WERI-Rb-1 (cell line): Measurements from ENCODE around the gene CAMKMT.

Experiments
- DNase-seq: peaks from one replicate; pipeline ENCODE4 v3.0.0-alpha.2; 2020
- H3K27ac ChIP-seq: fragments of 250-450 bp; sonication (Bioruptor Pico); 2 replicates; pipeline ENCODE4 v1.5.1; 2020; ENCODE audit warnings: mild to moderate bottlenecking, moderate library complexity
- H3K27me3 ChIP-seq: fragments of 250-450 bp; sonication (Bioruptor Pico); 2 replicates; pipeline ENCODE4 v1.5.1; 2021; ENCODE audit warnings: mild to moderate bottlenecking, low read depth, moderate library complexity; ENCODE audit not compliant: insufficient read depth, severe bottlenecking
- H3K36me3 ChIP-seq: fragments of 250-450 bp; sonication (Bioruptor Pico); 2 replicates; pipeline ENCODE4 v1.5.1; 2020; ENCODE audit warnings: mild to moderate bottlenecking, moderate library complexity
- H3K4me3 ChIP-seq: 2 replicates; pipeline ENCODE4 v1.5.1; 2011; ENCODE audit warnings: low read depth, mild to moderate bottlenecking, control low read depth, low read length
- H3K9me3 ChIP-seq: fragments of 250-450 bp; sonication (Bioruptor Pico); 2 replicates; pipeline ENCODE4 v1.5.1; 2021; ENCODE audit warnings: mild to moderate bottlenecking, moderate library complexity; ENCODE audit not compliant: severe bottlenecking
- CTCF ChIP-seq: IDR thresholded peaks from 2 replicates; pipeline ENCODE4 v1.5.1; 2011; ENCODE audit warnings: low read depth, mild to moderate bottlenecking, control low read depth, inconsistent platforms, low read length

The CAMKMT gene

GRCh38 chr2:44736270-44736942, 374.7 kb downstream of the CAMKMT start:
- Histone ChIP-seq H3K36me3 (no peaks in the 10 kb centered on the region), H3K4me3 (no peak overlapping the region), H3K27me3 (no peaks in the 10 kb centered on the region), H3K27ac (no peak overlapping the region), H3K9me3 (peaks cover 11% of the 10 kb centered on the region)
- no peak for TF ChIP-seq CTCF
- DNase-seq: no peak

DNA sequence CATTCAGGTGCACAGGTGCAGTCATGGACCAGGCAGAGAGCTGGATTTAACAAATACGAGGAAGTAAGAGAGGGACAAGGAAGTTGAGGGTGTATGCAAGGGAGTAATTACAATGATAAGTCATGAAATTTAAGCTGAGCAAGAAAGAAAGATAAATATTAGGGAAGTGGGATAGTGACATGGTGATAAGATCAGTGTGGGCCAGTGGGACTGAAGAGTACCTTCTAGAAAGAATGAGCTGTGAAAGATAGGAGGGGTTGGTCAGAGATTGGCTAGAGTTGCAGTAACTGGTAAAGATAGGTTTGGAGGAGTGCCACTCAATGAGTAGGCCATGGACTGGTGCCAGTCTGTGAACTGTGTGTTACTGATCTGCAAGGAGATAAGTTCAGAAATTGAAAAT, 378.9 kb downstream of the CAMKMT start:
- no peak for TF ChIP-seq CTCF
- H3K9me3 ChIP-seq: peaks cover 11% of the 10 kb centered on the region
- no peak for DNase-seq
- H3K27me3 ChIP-seq: no peaks in the 10 kb centered on the region
- no peak overlapping the region for H3K4me3 ChIP-seq
- no peak overlapping the region for H3K27ac ChIP-seq
- no peaks in the 10 kb centered on the region for H3K36me3 ChIP-seq

DNA sequence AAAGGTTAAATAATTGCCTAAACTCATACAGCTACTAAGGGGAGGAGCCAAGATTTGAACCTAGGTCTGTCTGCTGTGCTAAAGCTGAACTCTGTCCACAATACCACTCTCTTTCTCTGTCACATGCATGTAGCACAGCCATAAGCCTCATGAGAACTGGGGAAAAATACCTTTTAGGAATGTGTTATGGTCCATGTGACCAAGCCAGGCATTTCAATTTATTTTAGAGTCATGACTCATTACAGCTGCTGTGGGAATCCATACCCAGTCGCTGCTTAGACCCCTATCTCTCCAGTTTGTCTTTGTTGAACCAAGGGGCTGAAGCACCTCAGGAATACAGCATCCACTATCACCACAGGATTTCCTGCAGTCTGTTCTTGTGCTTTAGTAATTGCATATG, 379.8 kb downstream of the CAMKMT start:
- Histone ChIP-seq H3K4me3 (no peak overlapping the region), H3K36me3 (no peaks in the 10 kb centered on the region), H3K27ac (no peak overlapping the region), H3K27me3 (no peaks in the 10 kb centered on the region), H3K9me3 (peaks cover 6% of the 10 kb centered on the region)
- no peak for TF ChIP-seq CTCF
- no peak for DNase-seq

GRCh38 chr2:44742057-44742456, 380.3 kb downstream of the CAMKMT start:
- Histone ChIP-seq H3K27me3 (no peaks in the 10 kb centered on the region), H3K27ac (no peak overlapping the region), H3K36me3 (no peaks in the 10 kb centered on the region), H3K4me3 (no peak overlapping the region), H3K9me3 (peaks cover under 1% of the 10 kb centered on the region)
- no peak for TF ChIP-seq CTCF
- DNase-seq: no peak

GRCh38 chr2:44743473-44743872, 381.7 kb downstream of the CAMKMT start:
- no peak for TF ChIP-seq CTCF
- H3K27ac ChIP-seq: no peak overlapping the region
- no peaks in the 10 kb centered on the region for H3K36me3 ChIP-seq
- no peak overlapping the region for H3K4me3 ChIP-seq
- H3K9me3 ChIP-seq: no peaks in the 10 kb centered on the region
- H3K27me3 ChIP-seq: no peaks in the 10 kb centered on the region
- DNase-seq: no peak
